ENCODE data around the gene BPIFB2.
"Not testable (repeated sequence)": the region's sequence is repeated elsewhere in the genome, so short reads cannot be mapped to it uniquely, and the experiment has no call there.

The BPIFB2 gene

DNA sequence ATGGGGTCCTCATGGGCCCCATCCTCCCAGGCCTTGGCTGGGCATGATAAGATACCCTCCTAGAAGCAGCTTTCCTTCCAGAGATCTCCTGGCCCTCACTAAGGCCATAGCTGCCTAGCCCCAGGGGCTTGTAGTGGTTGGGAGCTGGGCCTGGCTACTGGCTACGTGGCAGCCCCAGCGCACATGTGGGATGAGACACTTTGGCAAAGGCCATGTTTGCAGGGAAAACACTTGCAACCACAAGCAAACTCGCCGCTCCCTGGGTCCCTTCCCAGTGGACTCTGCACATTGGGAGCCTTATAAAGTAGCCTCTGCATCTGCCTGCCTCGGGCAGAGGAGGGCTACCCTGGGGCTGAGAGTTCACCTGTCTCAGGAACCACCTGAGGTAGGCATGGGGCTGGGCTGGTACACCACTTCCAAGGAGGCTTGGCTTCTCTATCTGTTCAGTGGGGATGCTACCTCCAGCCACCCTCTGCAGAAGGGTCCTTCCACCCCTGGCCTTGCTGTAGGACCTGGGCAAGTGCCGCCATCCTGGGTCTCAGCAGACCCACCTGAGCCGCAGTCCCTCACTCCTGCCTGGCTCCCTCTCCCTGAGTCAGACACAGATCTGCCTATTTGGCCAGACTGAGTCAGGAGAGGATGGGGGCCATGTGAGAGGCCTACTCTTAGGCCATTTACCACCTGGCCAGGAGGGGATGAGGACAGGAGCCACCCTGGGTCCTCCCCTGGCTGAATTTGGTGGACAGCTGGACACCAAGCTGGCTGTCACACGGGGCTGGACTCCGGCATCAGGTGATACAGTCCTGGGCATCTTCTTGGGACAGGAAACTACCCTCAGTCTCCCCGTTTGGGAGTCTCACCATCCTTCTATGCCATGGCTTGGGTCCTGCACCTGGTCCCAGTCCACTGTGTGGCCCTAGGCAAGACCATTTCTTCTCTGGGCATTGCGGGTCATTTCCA lies at the start of gene BPIFB2:
Gene BPIFB2 (plus strand): TSS at position 329 of the 960 bp plus-strand sequence. CDS start 871 bp downstream, outside the sequence.
- peaks cover 28% of the 10 kb centered on the region for H3K4me1 ChIP-seq
- H3K27me3 ChIP-seq, result no peaks in the 10 kb centered on the region; the same call in 1 of the 2 replicates

DNA sequence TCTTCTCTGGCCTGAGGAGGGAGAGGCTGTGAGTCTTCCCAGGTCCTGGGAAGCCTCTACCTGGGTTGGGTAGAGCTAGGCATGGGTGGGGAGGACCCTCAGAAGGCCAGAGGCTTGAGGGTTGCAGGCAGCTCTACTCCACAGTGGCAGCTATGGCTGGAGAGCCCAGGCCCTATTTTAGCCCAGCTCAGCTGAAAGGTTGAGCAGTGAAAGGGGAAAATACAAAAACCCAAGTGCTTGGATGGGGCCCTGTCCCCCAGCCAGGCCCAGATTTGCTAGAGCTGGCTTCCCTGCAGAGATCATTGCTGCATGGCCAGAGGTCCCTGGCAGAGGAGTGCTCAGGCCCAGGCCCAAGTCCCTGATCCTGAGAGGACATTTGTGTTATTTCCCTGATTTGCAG lies 48.9 kb upstream of the BPIFB2 start:
- H3K9me3 ChIP-seq, result peaks cover 43% of the 10 kb centered on the region
- H3K27me3 ChIP-seq, result no peaks in the 10 kb centered on the region
- no peak overlapping the region for H3K27ac ChIP-seq
- TF ChIP-seq Cebpa-rat (IDR thresholded peaks at IDR 0.05), result no peak
- H4K20me1 ChIP-seq, result no peaks in the 10 kb centered on the region
- H3K4me1 ChIP-seq, result peaks cover 7% of the 10 kb centered on the region
- no peak overlapping the region for H3K4me3 ChIP-seq
- no peak overlapping the region for H3K9ac ChIP-seq
- no peaks in the 10 kb centered on the region for H3K36me3 ChIP-seq
- H3K4me2 ChIP-seq, result no peak overlapping the region

More for the DNA sequence above, at the start of gene BPIFB2:
- H3K27ac ChIP-seq, result no peak within 1 kb of the TSS
- H4K20me1 ChIP-seq, result no peaks in the 10 kb centered on the region
- no peaks in the 10 kb centered on the region for H3K36me3 ChIP-seq
- no peak within 1 kb of the TSS for H3K4me3 ChIP-seq
- H3K9ac ChIP-seq, result no peak within 1 kb of the TSS
- H3K4me2 ChIP-seq, result peak within 1 kb of the TSS; percentile 78
- no peak for TF ChIP-seq Cebpa-rat (IDR thresholded peaks at IDR 0.05)
- no peaks in the 10 kb centered on the region for H3K9me3 ChIP-seq

DNA sequence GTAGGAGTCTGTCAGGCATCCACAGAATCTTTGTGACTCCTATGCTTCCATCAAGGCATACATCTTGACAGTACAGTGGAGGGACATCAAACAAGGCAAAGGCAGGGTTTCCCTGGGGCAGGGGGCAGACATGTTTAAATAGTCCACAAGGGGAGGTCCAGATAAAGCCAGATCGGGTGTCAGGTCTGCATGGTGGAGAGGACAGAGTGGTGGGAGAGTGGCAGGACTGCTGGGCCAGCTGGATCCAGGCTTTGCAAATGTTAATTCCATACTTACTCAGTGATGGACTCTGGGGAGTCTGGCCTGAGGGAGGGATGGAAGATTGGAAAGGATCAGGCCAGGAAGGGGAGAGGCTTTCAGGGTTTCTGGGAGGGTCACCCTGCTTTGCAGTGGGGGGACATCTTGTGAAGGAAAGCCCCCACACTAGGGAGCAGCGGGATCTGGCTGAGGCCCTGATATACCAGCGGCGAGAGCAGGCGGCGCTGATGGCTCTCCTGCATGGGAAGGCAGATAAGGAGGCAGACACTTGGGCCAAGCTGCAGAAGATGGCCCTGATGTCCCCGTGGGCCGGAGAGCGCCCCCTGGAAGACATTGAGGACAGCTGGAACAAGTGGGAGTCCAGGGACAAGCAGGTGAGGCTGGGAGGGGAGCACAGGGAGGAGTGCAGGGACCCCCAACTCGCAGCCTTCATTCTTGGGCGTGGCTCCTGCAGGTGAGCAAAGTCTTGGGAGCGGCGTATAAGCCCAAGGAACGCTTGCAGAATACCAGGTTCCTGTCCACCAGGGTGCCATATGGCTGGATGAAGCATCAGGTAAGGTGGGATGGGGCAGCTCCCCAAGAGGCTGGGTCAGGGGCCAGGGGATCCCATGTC lies 47.9 kb upstream of the BPIFB2 start:
- TF ChIP-seq Cebpa-rat (IDR thresholded peaks at IDR 0.05), result no peak
- Histone ChIP-seq H4K20me1 (no peaks in the 10 kb centered on the region), H3K27ac (no peak overlapping the region), H3K9me3 (peaks cover 34% of the 10 kb centered on the region), H3K4me2 (no peak overlapping the region), H3K9ac (no peak overlapping the region), H3K36me3 (no peaks in the 10 kb centered on the region), H3K4me3 (no peak overlapping the region), H3K27me3 (no peaks in the 10 kb centered on the region), H3K4me1 (peaks cover 17% of the 10 kb centered on the region)

DNA sequence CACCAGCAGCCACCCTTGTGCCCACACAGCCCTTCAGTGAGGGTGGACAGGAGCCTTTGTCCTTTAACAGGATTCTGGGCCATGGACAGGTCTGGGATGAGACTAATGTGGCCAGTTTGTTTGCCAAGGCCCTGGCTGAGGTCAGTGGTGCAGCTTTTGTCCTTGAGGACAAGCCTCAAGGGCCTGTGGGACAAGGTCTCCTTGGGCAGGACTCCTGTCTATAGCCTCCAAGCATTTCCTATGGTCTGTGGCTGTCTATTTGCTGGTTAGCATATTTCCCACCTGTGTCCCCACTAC lies 47.3 kb upstream of the BPIFB2 start:
- Histone ChIP-seq H3K27me3 (no peaks in the 10 kb centered on the region), H4K20me1 (no peaks in the 10 kb centered on the region), H3K27ac (no peak overlapping the region), H3K9ac (no peak overlapping the region), H3K36me3 (no peaks in the 10 kb centered on the region), H3K4me1 (peaks cover 19% of the 10 kb centered on the region), H3K4me3 (no peak overlapping the region), H3K4me2 (no peak overlapping the region), H3K9me3 (peaks cover 28% of the 10 kb centered on the region)
- TF ChIP-seq Cebpa-rat (IDR thresholded peaks at IDR 0.05), result no peak

- TF ChIP-seq Cebpa-rat (IDR thresholded peaks at IDR 0.05), result no peak
- Histone ChIP-seq H3K9ac (no peak overlapping the region), H3K27me3 (no peaks in the 10 kb centered on the region)
Observed at GRCh38 chr20:32960849-32961731, 46.4 kb upstream of the BPIFB2 start.

DNA sequence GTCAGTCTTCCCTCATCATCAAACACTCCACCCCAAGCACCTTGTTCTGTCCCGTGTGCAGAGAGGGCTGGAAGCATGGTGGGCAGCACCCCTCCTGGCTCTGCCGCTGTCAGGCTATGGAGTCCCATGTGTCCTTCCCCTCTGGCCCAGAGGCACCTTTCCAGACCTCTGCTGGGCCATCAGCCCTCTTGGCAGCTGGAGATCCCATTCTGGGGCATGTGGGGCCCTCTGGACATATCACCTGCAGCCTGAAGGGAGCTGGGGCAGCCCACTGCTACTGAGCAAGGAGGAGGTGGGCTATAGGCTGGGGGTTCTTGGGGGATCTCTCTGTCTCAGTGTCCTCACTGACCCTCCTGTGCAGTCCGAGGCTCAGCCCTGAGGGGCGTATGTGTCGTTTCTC lies 45.5 kb upstream of the BPIFB2 start:
- no peak for TF ChIP-seq Cebpa-rat (IDR thresholded peaks at IDR 0.05)
- Histone ChIP-seq H3K4me1 (peaks cover 37% of the 10 kb centered on the region), H3K27me3 (no peaks in the 10 kb centered on the region), H3K27ac (no peak overlapping the region), H3K9ac (no peak overlapping the region), H3K9me3 (peaks cover 13% of the 10 kb centered on the region), H3K36me3 (no peaks in the 10 kb centered on the region), H3K4me3 (no peak overlapping the region), H3K4me2 (no peak overlapping the region), H4K20me1 (no peaks in the 10 kb centered on the region)

More at GRCh38 chr20:32960849-32961731, 46.4 kb upstream of the BPIFB2 start:
- no peak overlapping the region for H3K27ac ChIP-seq
- H3K4me1 ChIP-seq, result peaks cover 28% of the 10 kb centered on the region
- no peak overlapping the region for H3K4me2 ChIP-seq
- H3K36me3 ChIP-seq, result no peaks in the 10 kb centered on the region
- no peak overlapping the region for H3K4me3 ChIP-seq
- H3K9me3 ChIP-seq, result peaks cover 22% of the 10 kb centered on the region
- H4K20me1 ChIP-seq, result no peaks in the 10 kb centered on the region

DNA sequence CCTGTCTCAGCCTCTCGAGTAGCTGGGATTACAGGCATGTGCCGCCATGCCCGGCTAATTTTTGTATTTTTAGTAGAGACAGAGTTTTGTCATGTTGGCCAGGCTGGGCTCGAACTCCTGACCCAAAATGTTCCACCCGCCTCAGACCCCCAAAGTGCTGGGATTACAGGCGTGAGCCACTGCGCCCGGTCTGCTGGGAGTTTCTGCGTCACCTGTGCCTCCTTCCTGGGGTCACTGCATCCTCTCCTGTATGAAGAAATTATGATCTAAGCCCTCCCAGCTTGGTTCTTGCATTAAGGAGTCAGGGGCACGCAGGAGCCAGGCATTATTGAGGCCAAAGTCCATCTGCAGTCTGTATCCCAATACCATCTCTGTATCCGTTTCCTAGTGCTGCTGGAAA lies 44.9 kb upstream of the BPIFB2 start:
- H4K20me1 ChIP-seq, H3K4me3 ChIP-seq, H3K9ac ChIP-seq, H3K27ac ChIP-seq, H3K27me3 ChIP-seq, H3K36me3 ChIP-seq, H3K9me3 ChIP-seq, H3K4me2 ChIP-seq: not testable (repeated sequence)
- peaks cover 43% of the 10 kb centered on the region for H3K4me1 ChIP-seq

DNA sequence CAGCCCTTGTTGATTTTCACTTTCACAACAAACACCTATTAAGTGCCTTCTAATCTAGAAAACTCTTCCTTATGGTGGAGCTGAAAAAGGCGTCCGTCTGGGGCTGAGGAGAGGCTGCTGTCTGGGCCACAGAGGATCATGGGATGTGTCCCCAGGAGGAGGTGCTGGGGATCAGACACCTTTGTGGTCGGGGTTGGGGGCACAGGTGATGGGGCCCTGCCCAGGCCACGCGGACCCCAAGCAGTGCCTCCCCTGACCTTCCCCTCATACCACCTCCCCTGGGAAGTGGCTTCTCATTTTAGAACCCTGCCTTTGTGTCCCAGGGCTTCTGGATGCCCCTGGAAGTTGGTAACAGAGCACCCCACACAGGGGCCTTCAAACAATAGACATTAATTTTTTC lies 44.3 kb upstream of the BPIFB2 start:
- Histone ChIP-seq H3K9me3 (peaks cover 1% of the 10 kb centered on the region), H3K9ac (no peak overlapping the region), H3K4me3 (no peak overlapping the region), H3K36me3 (no peaks in the 10 kb centered on the region), H4K20me1 (no peaks in the 10 kb centered on the region), H3K27ac (no peak overlapping the region), H3K4me1 (peaks cover 49% of the 10 kb centered on the region), H3K4me2 (peak overlapping the region; percentile 34), H3K27me3 (no peaks in the 10 kb centered on the region)
- no peak for TF ChIP-seq Cebpa-rat (IDR thresholded peaks at IDR 0.05)

GRCh38 chr20:32964575-32964974 lies 42.9 kb upstream of the BPIFB2 start:
- Histone ChIP-seq H3K4me1 (peaks cover 63% of the 10 kb centered on the region), H3K27ac (no peak overlapping the region), H4K20me1 (no peaks in the 10 kb centered on the region), H3K4me3 (no peak overlapping the region), H3K36me3 (no peaks in the 10 kb centered on the region), H3K9me3 (no peaks in the 10 kb centered on the region), H3K9ac (no peak overlapping the region), H3K27me3 (no peaks in the 10 kb centered on the region), H3K4me2 (peak overlapping the region; percentile 34; the same call in 1 of the 2 replicates)
- TF ChIP-seq Cebpa-rat (IDR thresholded peaks at IDR 0.05), result no peak

Data from BLaER1 (cell line).